Dendritic cell treated with granulocyte-macrophage colony-stimulating factor and Interleukin-4, amounts not matched to agents 40 ng/mL and 50 ng/mL, for 4 days (primary cell): ENCODE measurements around the gene OLA1.

Experiments used
- H3K27ac Mint-ChIP-seq: one replicate; pipeline ENCODE4 v1.8.0; 2022; ENCODE audit warnings: mild to moderate bottlenecking, mixed read lengths
- H3K27me3 Mint-ChIP-seq: one replicate; pipeline ENCODE4 v1.8.0; 2022; ENCODE audit warnings: mild to moderate bottlenecking, mixed read lengths
- H3K36me3 Mint-ChIP-seq: one replicate; pipeline ENCODE4 v1.8.0; 2022; ENCODE audit warnings: low read depth, mixed read lengths
- H3K4me1 Mint-ChIP-seq: one replicate; pipeline ENCODE4 v1.8.0; 2022; ENCODE audit warnings: low read depth, mixed read lengths
- H3K4me3 Mint-ChIP-seq: one replicate; pipeline ENCODE4 v1.8.0; 2022; ENCODE audit warnings: mild to moderate bottlenecking, moderate library complexity, mixed read lengths
- H3K9me3 Mint-ChIP-seq: one replicate; pipeline ENCODE4 v1.8.0; 2022; ENCODE audit warnings: mixed read lengths
- intact Hi-C: fragments of 100-400 bp; cut with micrococcal nuclease; formaldehyde crosslinking; loops from one replicate; pipeline ENCODE4 v1.15.0; 2022

OLA1 gene

DNA sequence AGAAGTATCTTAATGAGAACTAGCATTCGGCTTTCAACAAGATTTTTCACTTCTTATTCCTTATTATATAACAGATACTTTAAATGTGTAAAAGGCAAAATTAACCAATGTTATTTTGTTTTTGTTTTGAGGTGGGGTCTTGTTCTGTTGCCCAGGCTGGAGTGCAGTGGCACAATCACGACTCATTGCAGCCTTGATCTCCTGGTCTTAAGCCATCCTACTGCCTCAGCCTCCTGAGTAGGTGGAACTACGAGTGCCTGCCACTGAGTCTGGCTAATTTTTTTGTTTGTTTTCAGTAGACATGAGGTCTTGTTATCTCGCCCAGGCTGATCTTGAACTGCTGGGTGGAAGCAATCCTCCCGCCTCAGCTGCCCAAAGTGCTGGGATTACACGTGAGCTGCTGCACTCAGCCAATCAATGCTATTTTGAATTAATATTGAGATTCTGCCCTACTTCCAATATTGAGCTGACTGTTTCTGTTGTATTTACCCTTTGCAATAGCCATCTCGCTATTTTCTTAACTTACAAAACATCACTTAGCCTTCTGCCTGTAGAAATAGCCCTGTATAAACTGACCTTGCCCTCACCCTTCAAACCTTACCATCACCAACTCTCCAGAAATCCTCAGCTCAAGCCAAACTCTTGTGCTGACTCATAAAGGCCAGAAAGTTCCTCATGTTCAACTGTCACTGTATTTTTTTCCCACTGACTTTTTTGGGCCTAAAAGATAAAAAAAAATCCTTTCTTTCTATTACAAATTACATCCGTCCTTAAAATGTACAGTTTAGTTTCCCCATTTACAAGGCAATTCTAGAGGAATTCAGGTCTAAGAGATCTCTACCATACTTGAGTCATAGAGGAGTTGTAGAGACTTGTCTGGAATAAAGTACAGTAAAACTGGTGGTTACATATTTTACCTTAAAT, 94.3 kb downstream of the OLA1 start:
- H3K36me3 Mint-ChIP-seq = peaks cover 19% of the 10 kb centered on the region
- H3K27me3 Mint-ChIP-seq = no peaks in the 10 kb centered on the region
- H3K4me3 Mint-ChIP-seq = no peak overlapping the region
- no peaks in the 10 kb centered on the region for H3K9me3 Mint-ChIP-seq
- H3K4me1 Mint-ChIP-seq = peaks cover 29% of the 10 kb centered on the region
- intact Hi-C loops = no loop called here
- H3K27ac Mint-ChIP-seq = no peak overlapping the region

DNA sequence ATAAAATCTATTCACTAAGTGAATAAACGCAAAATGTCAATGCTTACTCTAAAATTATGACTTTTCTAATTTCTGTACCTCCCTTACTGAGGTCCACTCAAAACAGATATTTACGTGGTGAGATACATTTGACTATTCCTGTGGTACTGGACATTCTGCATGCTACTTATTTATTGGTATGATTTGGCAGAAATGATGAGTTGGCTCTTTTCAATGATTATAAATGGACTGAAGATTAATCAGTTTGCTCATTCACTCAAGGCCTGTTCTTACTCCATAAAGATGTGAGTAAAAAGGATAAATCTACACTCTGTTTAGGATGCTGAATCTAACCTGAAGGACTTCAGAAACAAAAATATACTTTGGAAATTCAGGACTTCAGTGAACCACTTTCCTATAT, 98.8 kb downstream of the OLA1 start:
- peaks cover 7% of the 10 kb centered on the region for H3K36me3 Mint-ChIP-seq
- H3K27me3 Mint-ChIP-seq = no peaks in the 10 kb centered on the region
- H3K4me3 Mint-ChIP-seq = no peak overlapping the region
- intact Hi-C loops = no loop called here
- peaks cover 29% of the 10 kb centered on the region for H3K4me1 Mint-ChIP-seq
- no peaks in the 10 kb centered on the region for H3K9me3 Mint-ChIP-seq
- no peak overlapping the region for H3K27ac Mint-ChIP-seq

DNA sequence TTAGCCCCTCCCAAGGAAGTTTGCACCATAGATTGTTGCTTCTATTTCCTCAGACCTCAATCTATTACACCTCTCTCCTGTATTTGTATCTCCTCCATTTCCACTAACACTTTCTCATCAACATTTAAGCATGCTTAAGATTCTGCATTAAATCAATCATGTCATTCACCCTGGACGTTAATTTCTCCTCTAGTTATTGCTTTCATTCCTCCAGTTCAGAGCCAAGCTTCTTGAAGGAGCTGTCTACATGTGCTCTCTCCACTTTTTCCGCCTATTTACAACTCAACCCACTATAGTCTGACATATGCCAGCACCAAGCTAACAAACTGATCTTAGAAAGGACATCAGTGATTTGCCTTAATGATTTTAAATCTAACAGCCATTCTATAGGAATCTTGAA, 99.5 kb downstream of the OLA1 start:
- intact Hi-C loops = no loop called here
- H3K4me1 Mint-ChIP-seq = peaks cover 22% of the 10 kb centered on the region
- H3K9me3 Mint-ChIP-seq = no peaks in the 10 kb centered on the region
- H3K4me3 Mint-ChIP-seq = no peak overlapping the region
- no peaks in the 10 kb centered on the region for H3K27me3 Mint-ChIP-seq
- peaks cover 7% of the 10 kb centered on the region for H3K36me3 Mint-ChIP-seq
- no peak overlapping the region for H3K27ac Mint-ChIP-seq

DNA sequence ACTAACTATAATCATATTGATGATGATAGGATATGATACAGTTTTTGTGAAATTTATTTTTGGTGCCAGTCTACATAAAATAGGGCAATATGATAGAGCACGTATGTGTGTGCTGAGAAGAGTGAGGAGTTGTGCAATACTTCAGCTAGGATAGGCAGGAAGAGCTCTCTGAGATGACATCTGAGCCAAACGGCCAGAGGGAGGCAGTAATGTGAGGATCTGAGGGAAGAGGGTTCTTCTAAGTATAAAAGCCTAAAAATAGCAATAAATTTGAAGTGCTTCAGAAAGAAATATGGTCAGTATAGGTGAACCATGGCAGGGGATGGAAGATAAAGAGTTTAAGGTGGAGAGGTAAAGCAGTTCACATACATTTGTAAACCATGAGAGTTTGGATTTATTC, 102.5 kb downstream of the OLA1 start:
- intact Hi-C loops = no loop called here
- Mint-ChIP-seq H3K4me3 (no peak overlapping the region), H3K9me3 (no peaks in the 10 kb centered on the region), H3K4me1 (peaks cover 15% of the 10 kb centered on the region), H3K27ac (no peak overlapping the region), H3K36me3 (peaks cover 3% of the 10 kb centered on the region), H3K27me3 (no peaks in the 10 kb centered on the region)

DNA sequence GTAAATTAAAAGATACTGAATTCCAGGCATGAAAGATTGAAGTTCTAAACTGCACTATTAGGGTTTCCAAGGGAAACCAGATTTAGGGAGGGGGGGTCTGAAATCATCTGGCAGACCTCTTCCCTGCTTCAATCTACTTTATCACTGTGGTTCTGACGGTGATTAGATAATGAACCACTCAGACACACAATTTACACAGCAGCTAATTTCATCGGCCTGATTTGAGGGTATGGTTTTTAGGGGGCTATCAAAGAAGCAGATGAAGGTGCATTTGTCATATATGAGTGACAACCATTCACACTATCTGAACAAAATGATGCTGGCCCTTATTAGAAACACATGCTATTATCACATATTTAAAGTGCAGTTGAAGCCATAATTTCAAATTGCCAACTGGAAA, 106.0 kb downstream of the OLA1 start:
- Mint-ChIP-seq H3K27ac (no peak overlapping the region), H3K36me3 (peaks cover 11% of the 10 kb centered on the region), H3K4me3 (no peak overlapping the region), H3K9me3 (no peaks in the 10 kb centered on the region), H3K27me3 (no peaks in the 10 kb centered on the region), H3K4me1 (peaks cover 5% of the 10 kb centered on the region)
- intact Hi-C loops = no loop called here

DNA sequence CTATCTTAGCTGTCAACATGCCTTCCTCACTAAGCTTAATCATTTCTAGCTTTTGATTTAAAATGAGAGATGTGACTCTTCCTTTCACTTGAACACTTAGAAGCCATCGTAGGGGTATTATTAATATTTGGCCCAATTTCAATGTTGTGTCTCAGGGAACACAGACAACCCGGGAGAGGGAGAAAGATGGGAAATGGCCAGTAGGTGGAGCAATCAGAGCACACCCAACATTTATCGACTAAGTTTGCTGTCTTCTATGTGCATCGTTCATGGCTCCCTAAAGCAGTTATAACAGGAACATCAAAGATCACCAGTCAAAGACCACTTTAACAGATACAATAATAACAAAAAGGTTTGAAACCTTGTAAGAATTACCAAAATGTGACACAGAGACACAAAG, 110.2 kb downstream of the OLA1 start:
- Mint-ChIP-seq H3K36me3 (peaks cover 31% of the 10 kb centered on the region), H3K27ac (no peak overlapping the region), H3K9me3 (no peaks in the 10 kb centered on the region), H3K27me3 (no peaks in the 10 kb centered on the region), H3K4me1 (no peaks in the 10 kb centered on the region), H3K4me3 (no peak overlapping the region)
- intact Hi-C loops = loop anchor here (1.0 kb wide), 1 partner anchor 203 kb away; no protein-coding TSS in a partner anchor

DNA sequence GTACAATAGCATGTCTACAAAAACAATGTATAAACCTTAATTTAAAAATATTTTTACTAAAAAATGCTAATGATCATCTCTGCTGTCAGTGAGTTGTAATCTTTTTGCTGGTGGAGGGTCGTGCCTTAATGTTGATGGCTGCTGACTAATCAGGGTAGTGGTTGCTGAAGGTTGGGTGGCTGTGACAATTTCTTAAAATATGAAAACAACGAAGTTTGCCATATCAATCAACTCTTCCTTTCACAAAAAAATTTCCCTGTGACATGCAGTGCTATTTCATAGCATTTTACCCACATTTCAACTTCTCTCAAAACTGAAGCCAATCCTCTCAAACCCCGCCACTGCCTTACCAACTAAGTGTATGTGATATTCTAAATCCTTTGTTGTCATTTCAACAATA, 112.4 kb downstream of the OLA1 start:
- Mint-ChIP-seq H3K9me3 (no peaks in the 10 kb centered on the region), H3K27me3 (no peaks in the 10 kb centered on the region), H3K36me3 (peaks cover 31% of the 10 kb centered on the region), H3K27ac (no peak overlapping the region), H3K4me3 (no peak overlapping the region), H3K4me1 (no peaks in the 10 kb centered on the region)
- intact Hi-C loops = no loop called here

DNA sequence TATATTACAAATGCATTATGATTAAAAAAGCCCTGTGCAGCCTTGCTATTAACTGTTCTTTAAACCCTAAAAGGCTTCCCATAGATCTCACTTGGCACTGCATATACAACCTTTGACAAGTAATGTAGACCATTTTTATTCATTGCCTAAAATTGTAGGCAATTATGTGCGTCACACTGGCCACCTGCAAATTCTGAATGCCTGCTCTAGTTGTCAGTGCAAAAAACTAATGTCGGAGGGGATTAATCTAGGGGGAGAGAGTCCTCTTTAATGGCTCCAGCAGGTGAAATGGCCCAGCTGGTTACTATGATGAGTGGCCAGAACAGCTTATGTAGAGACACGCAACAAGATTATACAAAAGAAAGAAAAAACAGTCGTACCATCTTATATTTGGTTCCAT, 123.2 kb downstream of the OLA1 start:
- Mint-ChIP-seq H3K4me1 (no peaks in the 10 kb centered on the region), H3K4me3 (no peak overlapping the region), H3K27me3 (no peaks in the 10 kb centered on the region), H3K36me3 (peaks cover 11% of the 10 kb centered on the region), H3K9me3 (no peaks in the 10 kb centered on the region), H3K27ac (no peak overlapping the region)
- intact Hi-C loops = no loop called here

DNA sequence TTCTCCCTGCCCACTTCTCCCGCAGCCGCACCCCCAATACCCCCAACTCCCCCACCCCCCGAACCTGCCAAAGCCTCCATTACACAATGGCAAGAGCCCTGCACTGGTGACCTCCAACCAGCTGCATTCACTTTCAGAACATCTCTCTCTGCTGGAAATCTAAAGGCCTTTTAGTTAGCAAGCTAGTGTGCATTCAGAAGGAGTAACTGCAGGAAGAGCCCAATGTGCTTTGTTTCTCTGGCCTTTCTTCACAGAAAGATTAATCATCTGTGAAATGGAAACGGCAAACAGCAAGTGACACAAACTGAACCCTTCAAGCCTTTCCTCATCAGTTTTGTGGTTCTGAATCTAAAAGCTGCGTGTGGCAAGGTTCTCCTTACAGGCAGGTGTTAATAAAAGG, 124.2 kb downstream of the OLA1 start:
- H3K4me3 Mint-ChIP-seq = no peak overlapping the region
- no peaks in the 10 kb centered on the region for H3K27me3 Mint-ChIP-seq
- intact Hi-C loops = no loop called here

DNA sequence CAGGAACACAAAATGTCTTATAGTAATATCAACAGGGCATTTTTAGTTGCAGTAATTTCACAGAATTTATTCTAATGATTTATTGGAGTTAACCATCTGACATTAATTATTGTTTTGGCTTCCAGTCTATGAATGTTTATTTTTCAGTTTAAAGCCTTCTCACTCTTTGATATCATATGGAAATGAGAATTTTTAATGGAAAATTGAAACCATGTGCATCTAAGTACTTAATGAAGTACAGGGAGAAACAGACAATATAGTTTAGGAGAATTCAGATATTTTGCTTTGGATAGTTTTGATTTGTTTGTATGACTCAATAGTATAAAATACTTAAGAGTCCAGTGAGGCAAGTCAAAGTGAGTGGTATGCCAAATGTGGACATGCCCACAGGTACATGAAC, 126.1 kb downstream of the OLA1 start:
- intact Hi-C loops = no loop called here
- H3K27ac Mint-ChIP-seq = no peak overlapping the region
- H3K4me3 Mint-ChIP-seq = no peak overlapping the region
- peaks cover 20% of the 10 kb centered on the region for H3K36me3 Mint-ChIP-seq
- no peaks in the 10 kb centered on the region for H3K9me3 Mint-ChIP-seq
- H3K4me1 Mint-ChIP-seq = no peaks in the 10 kb centered on the region
- no peaks in the 10 kb centered on the region for H3K27me3 Mint-ChIP-seq

More for the DNA sequence above, 124.2 kb downstream of the OLA1 start:
- no peaks in the 10 kb centered on the region for H3K9me3 Mint-ChIP-seq
- no peak overlapping the region for H3K27ac Mint-ChIP-seq
- H3K4me1 Mint-ChIP-seq = no peaks in the 10 kb centered on the region
- H3K36me3 Mint-ChIP-seq = peaks cover 11% of the 10 kb centered on the region

DNA sequence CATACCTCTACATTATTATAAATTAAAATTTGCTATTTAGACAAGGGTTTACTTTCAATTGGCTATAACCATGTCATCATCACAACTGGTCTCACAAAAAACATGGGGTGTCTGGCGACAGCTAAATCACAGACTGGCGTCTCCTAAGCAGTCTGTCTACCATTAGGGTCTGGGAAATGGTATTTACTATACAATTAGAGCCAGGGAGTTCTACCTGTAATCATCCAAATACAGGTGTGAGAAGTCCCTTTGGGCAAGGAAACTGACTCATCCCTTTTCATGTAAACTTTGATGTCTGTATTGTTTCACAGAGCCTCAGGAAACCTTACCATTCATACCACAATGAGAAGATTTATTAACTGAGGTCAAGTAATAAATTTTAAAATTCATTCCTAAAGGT, 126.7 kb downstream of the OLA1 start:
- Mint-ChIP-seq H3K36me3 (peaks cover 20% of the 10 kb centered on the region), H3K4me1 (no peaks in the 10 kb centered on the region), H3K27me3 (no peaks in the 10 kb centered on the region), H3K9me3 (no peaks in the 10 kb centered on the region), H3K27ac (no peak overlapping the region), H3K4me3 (no peak overlapping the region)
- intact Hi-C loops = no loop called here

DNA sequence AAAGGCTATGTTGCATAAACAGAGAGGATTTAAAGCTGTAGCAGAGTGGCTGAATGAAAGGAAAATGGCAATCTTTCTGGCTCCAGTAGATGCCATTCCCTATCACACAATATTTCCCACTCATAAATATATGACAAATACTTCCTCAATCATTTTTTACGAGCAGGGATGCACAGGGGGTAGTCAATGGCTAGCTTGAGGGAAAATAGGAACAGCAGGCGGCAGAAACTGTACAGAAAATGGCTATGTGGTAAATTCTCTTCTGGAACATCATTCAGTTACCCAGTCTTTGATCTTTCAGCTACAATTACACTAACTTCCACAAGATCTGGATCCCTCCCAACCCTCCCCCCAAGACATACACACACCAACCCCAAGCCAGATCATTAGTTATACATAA, 127.2 kb downstream of the OLA1 start:
- peaks cover 20% of the 10 kb centered on the region for H3K36me3 Mint-ChIP-seq
- intact Hi-C loops = no loop called here
- H3K9me3 Mint-ChIP-seq = no peaks in the 10 kb centered on the region
- no peak overlapping the region for H3K27ac Mint-ChIP-seq
- H3K27me3 Mint-ChIP-seq = no peaks in the 10 kb centered on the region
- no peaks in the 10 kb centered on the region for H3K4me1 Mint-ChIP-seq
- no peak overlapping the region for H3K4me3 Mint-ChIP-seq

DNA sequence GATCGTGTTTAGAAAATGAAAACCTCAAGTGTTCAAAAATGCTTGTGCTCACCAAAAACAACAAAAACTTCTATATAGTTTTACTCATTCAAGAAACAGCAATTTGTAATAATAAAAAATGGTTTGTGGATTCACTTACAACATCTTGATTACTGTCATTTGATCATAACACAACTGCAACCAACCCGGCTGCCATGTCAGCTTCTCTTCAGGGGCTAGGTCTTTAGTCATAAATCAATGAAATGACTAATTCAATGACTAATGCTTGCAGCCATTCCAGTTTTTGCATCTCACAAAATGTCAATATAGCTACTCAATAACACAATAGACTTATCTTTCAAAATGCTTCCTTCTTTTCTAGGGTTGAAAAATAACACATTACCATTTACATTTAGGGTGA, 128.0 kb downstream of the OLA1 start:
- no peak overlapping the region for H3K4me3 Mint-ChIP-seq
- H3K36me3 Mint-ChIP-seq = peaks cover 24% of the 10 kb centered on the region
- no peaks in the 10 kb centered on the region for H3K9me3 Mint-ChIP-seq
- no peaks in the 10 kb centered on the region for H3K27me3 Mint-ChIP-seq
- H3K4me1 Mint-ChIP-seq = no peaks in the 10 kb centered on the region
- H3K27ac Mint-ChIP-seq = no peak overlapping the region
- intact Hi-C loops = no loop called here

DNA sequence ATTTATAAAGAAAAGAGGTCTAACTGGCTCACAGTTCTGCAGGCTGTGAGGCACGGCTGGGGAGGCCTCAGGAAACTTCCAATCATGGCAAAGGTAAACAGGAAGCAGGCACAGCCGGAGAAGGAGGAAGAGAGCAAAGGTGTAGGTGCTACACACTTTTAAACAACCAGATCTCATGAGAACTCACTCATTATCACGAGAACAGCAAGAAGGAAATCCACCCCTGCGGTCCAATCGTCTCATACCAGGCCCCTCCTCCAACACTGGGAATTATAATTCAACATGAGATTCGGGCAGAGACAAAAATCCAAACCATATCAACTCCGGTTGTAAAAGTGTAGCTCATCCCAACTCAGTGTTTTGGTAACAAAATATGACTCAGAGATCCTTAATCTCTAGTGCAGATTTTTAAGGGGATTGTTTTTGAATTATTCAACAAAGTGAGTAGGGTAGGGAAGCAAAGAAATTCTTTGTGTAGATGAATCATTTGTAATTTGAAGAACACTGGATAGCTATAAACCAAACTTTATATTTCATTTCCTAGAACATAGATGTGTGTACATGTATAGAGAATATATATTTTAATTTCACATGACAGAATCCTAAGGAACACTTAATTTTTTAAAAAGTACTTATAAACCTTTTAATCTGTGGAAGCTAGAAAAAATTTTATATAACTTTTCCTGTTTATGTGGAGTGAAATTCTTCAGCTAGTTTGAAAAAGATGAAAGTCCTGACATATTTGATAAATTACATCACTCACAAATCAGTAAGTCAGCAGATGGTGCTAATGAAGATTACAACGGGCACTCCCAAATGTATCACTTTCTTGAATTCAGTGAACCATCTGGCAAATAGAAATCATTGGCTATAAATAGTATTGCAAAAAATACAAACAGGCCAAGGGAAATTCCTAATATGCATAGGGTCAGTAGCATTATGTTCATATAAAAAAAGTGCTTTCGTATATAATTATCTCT, 130.1 kb downstream of the OLA1 start:
- Mint-ChIP-seq H3K9me3 (no peaks in the 10 kb centered on the region), H3K4me3 (no peak overlapping the region), H3K27me3 (no peaks in the 10 kb centered on the region), H3K4me1 (no peaks in the 10 kb centered on the region), H3K36me3 (peaks cover 30% of the 10 kb centered on the region), H3K27ac (no peak overlapping the region)
- intact Hi-C loops = no loop called here
